GM12864 (cell line): ENCODE measurements around the gene RHEX.

ENCODE experiments used
- DNase-seq: peaks from one replicate; pipeline ENCODE4 v3.0.0-alpha.2; 2011; ENCODE audit warnings: low read depth
- H3K4me3 ChIP-seq: 2 replicates; pipeline ENCODE4 v1.5.1; 2011; ENCODE audit warnings: mild to moderate bottlenecking, low read depth, low read length, control low read depth
- CTCF ChIP-seq: IDR thresholded peaks from 2 replicates; pipeline ENCODE4 v1.5.1; 2011; ENCODE audit warnings: low read depth, mild to moderate bottlenecking, moderate library complexity, low read length, control low read depth, inconsistent platforms; ENCODE audit errors: missing control alignments

RHEX gene

GRCh38 chr1:206143537-206144172, 90.7 kb downstream of the RHEX start:
- TF ChIP-seq CTCF: no peak
- H3K4me3 ChIP-seq: no peak overlapping the region
- no peak for DNase-seq

- H3K4me3 ChIP-seq: no peak overlapping the region
- no peak for TF ChIP-seq CTCF
- no peak for DNase-seq
These were observed 91.6 kb downstream of the RHEX start for GRCh38 chr1:206144605-206145004.

- no peak overlapping the region for H3K4me3 ChIP-seq
- TF ChIP-seq CTCF: no peak
- no peak for DNase-seq
These were observed 92.9 kb downstream of the RHEX start for GRCh38 chr1:206145771-206146290.
